Thyroid gland (tissue), 4 donors: ENCODE measurements around the gene NR1D2.

Experiments used
- CTCF ChIP-seq, 6 experiments: fragments of 200-600 bp in 3 of 6; fragments of 450-650 bp in 3 of 6; sonication (generic) in 3 of 6; IDR thresholded peaks; one replicate each; pipeline ENCODE4 v1.5.1; 2016 to 2019; ENCODE audit warnings: antibody characterized with exemption in 6 of 6, mild to moderate bottlenecking in 2 of 6, inconsistent platforms in 1 of 6, moderate library complexity in 1 of 6
- POLR2A ChIP-seq, 2 donors: fragments of 450-650 bp; IDR thresholded peaks; one replicate each; pipeline ENCODE4 v1.6.1; 2017; ENCODE audit warnings: antibody characterized with exemption in 2 of 2, mild to moderate bottlenecking in 2 of 2, moderate library complexity in 1 of 2

GRCh38 chr3:24027946-24028345 lies 82.9 kb downstream of the NR1D2 start:
- no peak for TF ChIP-seq CTCF (IDR thresholded peaks at IDR 0.05)
- no peak for TF ChIP-seq POLR2A (IDR thresholded peaks at IDR 0.05)
